A549 (cell line): ENCODE data around the gene CEP152.

Experiments
- BHLHE40 ChIP-seq: IDR thresholded peaks from 2 replicates; pipeline ENCODE4 v1.6.1; 2012; ENCODE audit warnings: low read depth, low read length, inconsistent platforms
- CHD2 ChIP-seq: fragments of 150-350 bp; IDR thresholded peaks from 2 replicates; pipeline ENCODE4 v1.6.1; 2014; ENCODE audit warnings: low read length; ENCODE audit not compliant: partially characterized antibody
- EHMT2 ChIP-seq: fragments of 200-600 bp; sonication (generic); IDR thresholded peaks from 2 replicates; pipeline ENCODE4 v1.6.1; 2016; ENCODE audit warnings: antibody characterized with exemption, low read depth, mild to moderate bottlenecking, moderate library complexity
- JUN ChIP-seq, 2 experiments: fragments of >200 bp; sonication (Bioruptor Twin); formaldehyde crosslinking; IDR thresholded peaks; 2 replicates in 1 of 2; 3 replicates in 1 of 2; pipeline ENCODE4 v1.6.1; 2016 to 2017
- MAFK ChIP-seq: fragments of 450-650 bp; IDR thresholded peaks from 2 replicates; pipeline ENCODE4 v1.6.1; 2014; ENCODE audit not compliant: partially characterized antibody
- MAZ ChIP-seq: fragments of 150-350 bp; IDR thresholded peaks from 2 replicates; pipeline ENCODE4 v1.6.1; 2014; ENCODE audit warnings: antibody characterized with exemption, low read depth, low read length, borderline replicate concordance
- NR3C1 ChIP-seq: fragments of >200 bp; sonication (Bioruptor Twin); formaldehyde crosslinking; IDR thresholded peaks from 3 replicates; pipeline ENCODE4 v1.6.1; 2017
- POLR2A ChIP-seq: IDR thresholded peaks from 2 replicates; pipeline ENCODE4 v1.6.1; 2012; ENCODE audit warnings: mild to moderate bottlenecking, low read length
- RCOR1 ChIP-seq: fragments of 150-350 bp; IDR thresholded peaks from 2 replicates; pipeline ENCODE4 v1.6.1; 2014; ENCODE audit warnings: antibody characterized with exemption, low read length, low read depth
- RFX5 ChIP-seq: fragments of 450-650 bp; IDR thresholded peaks from 2 replicates; pipeline ENCODE4 v1.7.1; 2014; ENCODE audit warnings: antibody characterized with exemption, mild to moderate bottlenecking, moderate library complexity
- SMC3 ChIP-seq: fragments of >200 bp; sonication (Bioruptor Twin); formaldehyde crosslinking; IDR thresholded peaks from 3 replicates; pipeline ENCODE4 v1.6.1; 2018; ENCODE audit warnings: inconsistent platforms
- TF ChIP-seq, protein P1 (sequence below): fragments of >200 bp; sonication (Bioruptor Twin); formaldehyde crosslinking; IDR thresholded peaks from 3 replicates; pipeline ENCODE4 v1.5.1; 2016
- TF ChIP-seq, protein P2 (sequence below): fragments of 250-450 bp; sonication (Bioruptor Pico); IDR thresholded peaks from 2 replicates; pipeline ENCODE4 v1.5.0; 2020; ENCODE audit warnings: low read depth, mild to moderate bottlenecking, moderate library complexity
- TF ChIP-seq, protein P3 (sequence below): IDR thresholded peaks from 2 replicates; pipeline ENCODE4 v1.6.1; 2012; ENCODE audit warnings: low read depth, borderline replicate concordance

DNA sequence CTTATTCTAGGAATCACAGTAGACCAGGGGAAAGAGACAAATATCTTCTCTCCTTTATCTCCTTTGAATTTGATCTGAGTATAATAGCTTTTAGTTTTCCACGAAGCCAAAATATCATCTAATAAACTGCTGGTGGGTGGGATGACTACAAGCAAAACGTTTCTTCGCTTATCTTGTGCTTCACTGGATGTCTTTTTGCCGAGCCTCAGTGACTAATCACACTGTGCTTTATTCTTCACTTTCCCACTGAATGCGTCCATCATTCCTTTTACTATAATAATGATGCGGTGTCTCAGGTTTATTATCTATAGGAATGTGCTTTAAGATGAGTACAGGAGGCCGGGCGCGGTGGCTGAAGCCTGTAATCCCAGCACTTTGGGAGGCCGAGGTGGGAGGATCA, 32.5 kb downstream of the CEP152 start:
- TF ChIP-seq, protein P1, sequence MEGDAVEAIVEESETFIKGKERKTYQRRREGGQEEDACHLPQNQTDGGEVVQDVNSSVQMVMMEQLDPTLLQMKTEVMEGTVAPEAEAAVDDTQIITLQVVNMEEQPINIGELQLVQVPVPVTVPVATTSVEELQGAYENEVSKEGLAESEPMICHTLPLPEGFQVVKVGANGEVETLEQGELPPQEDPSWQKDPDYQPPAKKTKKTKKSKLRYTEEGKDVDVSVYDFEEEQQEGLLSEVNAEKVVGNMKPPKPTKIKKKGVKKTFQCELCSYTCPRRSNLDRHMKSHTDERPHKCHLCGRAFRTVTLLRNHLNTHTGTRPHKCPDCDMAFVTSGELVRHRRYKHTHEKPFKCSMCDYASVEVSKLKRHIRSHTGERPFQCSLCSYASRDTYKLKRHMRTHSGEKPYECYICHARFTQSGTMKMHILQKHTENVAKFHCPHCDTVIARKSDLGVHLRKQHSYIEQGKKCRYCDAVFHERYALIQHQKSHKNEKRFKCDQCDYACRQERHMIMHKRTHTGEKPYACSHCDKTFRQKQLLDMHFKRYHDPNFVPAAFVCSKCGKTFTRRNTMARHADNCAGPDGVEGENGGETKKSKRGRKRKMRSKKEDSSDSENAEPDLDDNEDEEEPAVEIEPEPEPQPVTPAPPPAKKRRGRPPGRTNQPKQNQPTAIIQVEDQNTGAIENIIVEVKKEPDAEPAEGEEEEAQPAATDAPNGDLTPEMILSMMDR, result no peak
- no peak for TF ChIP-seq EHMT2
- TF ChIP-seq NR3C1, result no peak
- TF ChIP-seq MAFK, result no peak
- no peak for TF ChIP-seq POLR2A
- TF ChIP-seq, protein P2, sequence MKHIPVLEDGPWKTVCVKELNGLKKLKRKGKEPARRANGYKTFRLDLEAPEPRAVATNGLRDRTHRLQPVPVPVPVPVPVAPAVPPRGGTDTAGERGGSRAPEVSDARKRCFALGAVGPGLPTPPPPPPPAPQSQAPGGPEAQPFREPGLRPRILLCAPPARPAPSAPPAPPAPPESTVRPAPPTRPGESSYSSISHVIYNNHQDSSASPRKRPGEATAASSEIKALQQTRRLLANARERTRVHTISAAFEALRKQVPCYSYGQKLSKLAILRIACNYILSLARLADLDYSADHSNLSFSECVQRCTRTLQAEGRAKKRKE (CRISPR knock-in tag), result no peak
- TF ChIP-seq, protein P3, sequence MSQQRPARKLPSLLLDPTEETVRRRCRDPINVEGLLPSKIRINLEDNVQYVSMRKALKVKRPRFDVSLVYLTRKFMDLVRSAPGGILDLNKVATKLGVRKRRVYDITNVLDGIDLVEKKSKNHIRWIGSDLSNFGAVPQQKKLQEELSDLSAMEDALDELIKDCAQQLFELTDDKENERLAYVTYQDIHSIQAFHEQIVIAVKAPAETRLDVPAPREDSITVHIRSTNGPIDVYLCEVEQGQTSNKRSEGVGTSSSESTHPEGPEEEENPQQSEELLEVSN, result no peak
- TF ChIP-seq RCOR1, result no peak
- no peak for TF ChIP-seq RFX5
- no peak for TF ChIP-seq BHLHE40
- no peak for TF ChIP-seq MAZ
- TF ChIP-seq SMC3, result no peak
- no peak for TF ChIP-seq CHD2
- TF ChIP-seq JUN (IDR thresholded peaks at IDR 0.05), result no peak
